Hematopoietic multipotent progenitor cell treated with erythropoietin and hydrocortisone succinate and interleukin-3 and kit ligand, for 8 days (in vitro differentiated cells): ENCODE data around the gene SIRPA.

Source experiments
- DNase-seq: peaks from one replicate; pipeline ENCODE4 v3.0.0-alpha.2; 2015

Gene SIRPA

GRCh38 chr20:1870792-1871550, 24.2 kb upstream of the SIRPA start:
- no peak for DNase-seq

GRCh38 chr20:1871807-1872458, 23.3 kb upstream of the SIRPA start:
- no peak for DNase-seq

GRCh38 chr20:1872459-1873097, 22.6 kb upstream of the SIRPA start:
- no peak for DNase-seq

GRCh38 chr20:1874450-1875182, 20.6 kb upstream of the SIRPA start:
- peak; percentile 4 for DNase-seq

GRCh38 chr20:1875183-1875554, 20.0 kb upstream of the SIRPA start:
- no peak for DNase-seq

- DNase-seq: no peak
These were observed 19.4 kb upstream of the SIRPA start for GRCh38 chr20:1875762-1876161.

- DNase-seq: no peak
These were observed 18.8 kb upstream of the SIRPA start for GRCh38 chr20:1876217-1876921.

GRCh38 chr20:1876975-1877608, 18.1 kb upstream of the SIRPA start:
- DNase-seq: no peak

GRCh38 chr20:1877609-1878200, 17.5 kb upstream of the SIRPA start:
- no peak for DNase-seq

- DNase-seq: no peak
These were observed 15.8 kb upstream of the SIRPA start for GRCh38 chr20:1879369-1879768.

- DNase-seq: no peak
These were observed 15.3 kb upstream of the SIRPA start for GRCh38 chr20:1879934-1880333.

- no peak for DNase-seq
These were observed 14.5 kb upstream of the SIRPA start for GRCh38 chr20:1880529-1881239.

GRCh38 chr20:1881240-1881835, 13.9 kb upstream of the SIRPA start:
- DNase-seq: no peak

- no peak for DNase-seq
These were observed 13.2 kb upstream of the SIRPA start for GRCh38 chr20:1882026-1882425.

GRCh38 chr20:1883986-1884385, 11.2 kb upstream of the SIRPA start:
- DNase-seq: no peak

GRCh38 chr20:1885254-1885653, 10.0 kb upstream of the SIRPA start:
- no peak for DNase-seq

GRCh38 chr20:1885940-1886693, 9.1 kb upstream of the SIRPA start:
- DNase-seq: no peak

GRCh38 chr20:1887321-1887720, 7.9 kb upstream of the SIRPA start:
- no peak for DNase-seq

- no peak for DNase-seq
These were observed 7.5 kb upstream of the SIRPA start for GRCh38 chr20:1887756-1888155.
